SK-N-MC (cell line): ENCODE results near the gene PCDHA8.
"Not testable (repeated sequence)": the region's sequence is repeated elsewhere in the genome, so short reads cannot be mapped to it uniquely, and the experiment has no call there.

Experiments
- DNase-seq: peaks from one replicate; pipeline ENCODE4 v3.0.0-alpha.2; 2011; ENCODE audit warnings: low read depth, low spot score
- H3K27ac ChIP-seq: fragments of 200-600 bp; sonication (generic); 2 replicates; pipeline ENCODE4 v1.5.1; 2016; ENCODE audit warnings: mixed run types
- H3K36me3 ChIP-seq: fragments of 200-600 bp; sonication (generic); 2 replicates; pipeline ENCODE4 v1.6.1; 2017; ENCODE audit warnings: antibody characterized with exemption, low read length, mixed read lengths; ENCODE audit not compliant: insufficient read depth
- H3K4me3 ChIP-seq: fragments of 200-600 bp; sonication (generic); 2 replicates; pipeline ENCODE4 v1.5.1; 2016
- H3K9ac ChIP-seq: fragments of 200-600 bp; sonication (generic); 2 replicates; pipeline ENCODE4 v1.8.0; 2017; ENCODE audit warnings: mixed run types, mixed read lengths; ENCODE audit not compliant: insufficient read length
- H3K9me3 ChIP-seq: fragments of 200-600 bp; sonication (generic); 2 replicates; pipeline ENCODE4 v1.6.1; 2017; ENCODE audit warnings: low read depth, mild to moderate bottlenecking, antibody characterized with exemption, low read length, moderate library complexity, mixed read lengths
- EZH2 ChIP-seq: fragments of 200-600 bp; sonication (generic); IDR thresholded peaks from one replicate; pipeline ENCODE4 v1.6.1; 2017; ENCODE audit warnings: antibody characterized with exemption
- FOXP2 ChIP-seq: optimal IDR thresholded peaks from 2 replicates; pipeline ENCODE3; 2011; ENCODE audit warnings: mild to moderate bottlenecking, moderate library complexity; ENCODE audit not compliant: insufficient read depth; ENCODE audit errors: extremely low read length, control extremely low read depth
- POLR2AphosphoS5 ChIP-seq: IDR thresholded peaks from 2 replicates; pipeline ENCODE4 v1.6.1; 2012; ENCODE audit warnings: mild to moderate bottlenecking, low read depth, low read length, borderline replicate concordance

PCDHA8 gene

GRCh38 chr5:140840978-140841962 is at the start of gene PCDHA8:
TSS of gene PCDHA8 (plus strand) at chr5:140841187. CDS start at chr5:140841322, 135 bp downstream.
- DNase-seq: no peak
- Histone ChIP-seq H3K9ac (no peak within 1 kb of the TSS), H3K4me3 (no peak within 1 kb of the TSS), H3K9me3 (no peaks in the 10 kb centered on the region), H3K27ac (no peak within 1 kb of the TSS), H3K36me3 (no peaks in the 10 kb centered on the region)
- no peak for TF ChIP-seq FOXP2
- TF ChIP-seq POLR2AphosphoS5: no peak
- no peak for TF ChIP-seq EZH2

- Histone ChIP-seq H3K4me3 (no peak within 1 kb of the TSS), H3K9me3 (no peaks in the 10 kb centered on the region; the same call in 1 of the 2 replicates), H3K27ac (no peak within 1 kb of the TSS), H3K36me3 (no peaks in the 10 kb centered on the region), H3K9ac (no peak within 1 kb of the TSS)
- no peak for DNase-seq
- TF ChIP-seq POLR2AphosphoS5 (no peak), FOXP2 (no peak), EZH2 (no peak)
These were observed 46.3 kb upstream of the PCDHA8 start, which contains the start of gene PCDHA2 for GRCh38 chr5:140794595-140795258. TSS of gene PCDHA2 (plus strand) at chr5:140794852.

- no peak overlapping the region for H3K9ac ChIP-seq
- no peak overlapping the region for H3K4me3 ChIP-seq
- no peaks in the 10 kb centered on the region for H3K36me3 ChIP-seq
- no peak for DNase-seq
- H3K9me3 ChIP-seq: no peaks in the 10 kb centered on the region; the same call in 1 of the 2 replicates
- TF ChIP-seq POLR2AphosphoS5: no peak
- no peak for TF ChIP-seq FOXP2
- no peak for TF ChIP-seq EZH2
- no peak overlapping the region for H3K27ac ChIP-seq
These were observed 45.7 kb upstream of the PCDHA8 start for GRCh38 chr5:140795259-140795641.

GRCh38 chr5:140796072-140796717 is 44.8 kb upstream of the PCDHA8 start:
- not testable (repeated sequence) for H3K27ac ChIP-seq, H3K4me3 ChIP-seq, DNase-seq, H3K36me3 ChIP-seq, H3K9ac ChIP-seq, H3K9me3 ChIP-seq

GRCh38 chr5:140796718-140797095 is 44.3 kb upstream of the PCDHA8 start:
- Histone ChIP-seq H3K36me3 (no peaks in the 10 kb centered on the region), H3K27ac (no peak overlapping the region), H3K9me3 (no peaks in the 10 kb centered on the region; the same call in 1 of the 2 replicates), H3K4me3 (no peak overlapping the region), H3K9ac (no peak overlapping the region)
- TF ChIP-seq EZH2 (no peak), POLR2AphosphoS5 (no peak), FOXP2 (no peak)
- no peak for DNase-seq

- DNase-seq: no peak
- H3K9ac ChIP-seq: no peak within 1 kb of the TSS
- TF ChIP-seq EZH2 (no peak), FOXP2 (no peak), POLR2AphosphoS5 (no peak)
- no peaks in the 10 kb centered on the region for H3K9me3 ChIP-seq
- no peak within 1 kb of the TSS for H3K4me3 ChIP-seq
- no peaks in the 10 kb centered on the region for H3K36me3 ChIP-seq
- no peak within 1 kb of the TSS for H3K27ac ChIP-seq
These were observed 40.0 kb upstream of the PCDHA8 start, which contains the start of gene PCDHA3 for GRCh38 chr5:140800816-140801493. TSS of gene PCDHA3 (plus strand) at chr5:140801057.

- no peak for DNase-seq
- Histone ChIP-seq H3K4me3 (no peak overlapping the region), H3K9ac (no peak overlapping the region), H3K36me3 (no peaks in the 10 kb centered on the region), H3K27ac (no peak overlapping the region), H3K9me3 (no peaks in the 10 kb centered on the region)
- TF ChIP-seq EZH2 (no peak), POLR2AphosphoS5 (no peak), FOXP2 (no peak)
These were observed 39.5 kb upstream of the PCDHA8 start for GRCh38 chr5:140801494-140801841.

- not testable (repeated sequence) for H3K27ac ChIP-seq, H3K9ac ChIP-seq, H3K4me3 ChIP-seq, DNase-seq, H3K9me3 ChIP-seq, H3K36me3 ChIP-seq
These were observed 38.6 kb upstream of the PCDHA8 start for GRCh38 chr5:140802381-140802780.
